Fibroblast of the aortic adventitia (primary cell): Measurements from ENCODE around the gene MT4. TPM values are rescaled to one million over a fixed set of nuclear protein-coding genes. Genes with fewer than 3 reads are reported as not detected.

Experiments
- DNase-seq: peaks from one replicate; pipeline ENCODE4 v3.0.0-alpha.2; 2010; ENCODE audit warnings: low read depth
- H3K4me3 ChIP-seq: 2 replicates; pipeline ENCODE4 v1.5.1; 2011; ENCODE audit warnings: low read depth, mild to moderate bottlenecking, control low read depth, low read length, moderate library complexity
- CTCF ChIP-seq: IDR thresholded peaks from 2 replicates; pipeline ENCODE4 v1.5.1; 2011; ENCODE audit warnings: mild to moderate bottlenecking, low read length, control low read depth, inconsistent platforms; ENCODE audit not compliant: insufficient read depth
- total RNA-seq: library from RNA; depleted of rRNA; stranded (reverse); fragments of >200 nt; gene quantifications from 2 replicates; pipeline ENCODE4 v1.2.3, GENCODE V29; 2012; ENCODE audit warnings: low replicate concordance

The MT4 gene
- total RNA-seq, 1 donor, result not detected

- peak; percentile 23 for DNase-seq
- H3K4me3 ChIP-seq, result no peak overlapping the region
- no peak for TF ChIP-seq CTCF
These were observed 17.5 kb upstream of the MT4 start for GRCh38 chr16:56547120-56547948.

GRCh38 chr16:56547949-56548567, 16.8 kb upstream of the MT4 start:
- no peak for TF ChIP-seq CTCF
- no peak overlapping the region for H3K4me3 ChIP-seq
- DNase-seq, result no peak

DNA sequence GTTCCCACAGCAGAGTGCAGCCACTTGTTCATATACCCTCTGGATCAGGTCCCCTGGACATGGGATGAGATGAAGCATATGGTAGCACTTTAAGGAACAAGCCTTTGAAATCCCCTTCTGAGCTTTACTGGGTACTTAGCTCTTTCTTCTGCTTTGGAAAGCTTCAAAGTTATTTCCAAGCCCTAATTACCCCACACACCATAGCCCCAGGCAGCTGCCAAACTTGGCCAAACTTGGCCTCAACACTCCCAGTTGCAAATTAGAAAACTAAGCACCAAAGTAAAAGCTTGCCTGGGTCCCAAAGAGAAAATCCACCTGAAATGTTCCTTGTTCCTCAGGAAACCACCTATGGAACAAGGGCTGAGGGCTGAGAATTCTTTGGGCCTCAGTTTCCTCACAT, 15.7 kb upstream of the MT4 start:
- no peak for TF ChIP-seq CTCF
- no peak for DNase-seq
- no peak overlapping the region for H3K4me3 ChIP-seq

DNA sequence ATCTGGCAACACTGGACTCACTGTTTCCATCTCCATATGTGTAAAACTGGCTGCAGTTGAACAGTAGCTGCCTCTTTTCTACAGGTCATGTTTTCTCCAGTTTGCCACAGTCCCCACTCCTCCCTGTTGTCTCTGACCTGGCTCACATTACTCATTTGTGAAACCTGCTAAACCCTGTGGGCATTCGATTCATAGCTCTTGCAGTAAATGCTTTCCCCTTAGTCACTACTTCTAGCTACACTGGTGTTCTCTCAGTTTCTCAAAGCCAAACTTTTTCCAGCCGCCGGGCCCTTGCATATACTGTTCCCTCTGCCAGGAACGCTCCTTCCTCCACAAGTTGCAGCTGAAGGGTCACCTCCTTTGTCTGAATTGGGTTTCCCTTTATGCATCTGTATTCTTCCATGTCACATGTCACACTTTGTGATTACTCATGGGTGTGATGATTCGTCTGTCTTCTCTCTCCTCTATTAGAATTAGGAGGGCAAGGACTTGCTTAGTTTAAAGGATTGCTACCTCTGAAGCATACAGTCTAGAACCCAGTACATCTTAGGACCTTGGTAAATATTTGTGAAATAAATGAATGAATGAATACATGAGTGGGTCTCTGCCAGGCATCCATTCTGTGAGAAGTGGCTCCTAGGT, 15.0 kb upstream of the MT4 start:
- no peak overlapping the region for H3K4me3 ChIP-seq
- no peak for TF ChIP-seq CTCF
- no peak for DNase-seq

DNA sequence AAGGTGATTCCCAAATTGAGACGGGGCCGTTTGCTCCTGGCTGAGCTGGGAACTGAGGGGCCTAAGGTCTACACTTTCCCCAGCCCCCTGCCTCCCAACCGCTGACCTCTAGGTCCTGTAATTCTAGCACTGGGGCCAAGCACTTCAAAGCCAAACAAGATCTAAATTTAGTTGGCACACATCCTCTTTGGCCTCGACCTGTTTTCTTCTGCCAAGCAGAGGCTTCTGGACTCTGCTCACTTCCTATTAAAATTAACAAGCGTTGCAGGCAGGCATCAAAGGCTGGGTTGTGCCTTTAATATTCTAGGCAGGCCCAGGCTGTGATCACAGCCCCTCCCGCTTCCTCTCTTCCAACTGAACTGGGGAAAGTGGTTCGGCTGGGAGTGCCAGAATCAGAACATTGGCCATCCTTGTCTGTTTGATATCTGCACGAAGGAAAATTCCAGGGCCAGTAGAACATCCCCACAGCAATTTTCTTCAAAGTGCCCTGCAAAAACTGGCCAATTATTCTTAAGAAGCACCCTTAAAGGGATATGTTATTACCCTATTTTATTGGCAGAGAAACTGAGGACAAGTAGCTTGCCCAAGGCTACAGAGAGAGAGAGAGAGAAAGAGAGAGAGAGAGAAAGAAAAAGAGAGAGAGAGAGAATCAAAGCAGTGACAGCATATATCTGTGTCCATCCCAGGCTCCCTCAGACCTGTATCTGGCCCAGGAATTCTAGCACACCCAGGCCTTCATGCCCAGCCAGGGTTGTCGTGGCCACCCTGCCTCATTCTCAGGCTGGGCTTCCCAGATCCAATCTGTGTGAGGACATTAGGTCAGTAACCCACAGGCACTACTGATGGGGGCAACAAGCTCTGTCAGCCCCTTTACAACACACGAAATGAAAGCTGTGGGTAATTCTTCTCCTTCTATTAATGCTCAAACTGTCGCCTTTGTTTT, 12.8 kb upstream of the MT4 start:
- H3K4me3 ChIP-seq, result no peak overlapping the region
- no peak for TF ChIP-seq CTCF
- peak; percentile 12 for DNase-seq

- H3K4me3 ChIP-seq, result no peak overlapping the region
- no peak for TF ChIP-seq CTCF
- no peak for DNase-seq
These were observed 10.4 kb upstream of the MT4 start for GRCh38 chr16:56554441-56554840.
